Measurements from ENCODE around the gene CRHR2.

Gene CRHR2

DNA sequence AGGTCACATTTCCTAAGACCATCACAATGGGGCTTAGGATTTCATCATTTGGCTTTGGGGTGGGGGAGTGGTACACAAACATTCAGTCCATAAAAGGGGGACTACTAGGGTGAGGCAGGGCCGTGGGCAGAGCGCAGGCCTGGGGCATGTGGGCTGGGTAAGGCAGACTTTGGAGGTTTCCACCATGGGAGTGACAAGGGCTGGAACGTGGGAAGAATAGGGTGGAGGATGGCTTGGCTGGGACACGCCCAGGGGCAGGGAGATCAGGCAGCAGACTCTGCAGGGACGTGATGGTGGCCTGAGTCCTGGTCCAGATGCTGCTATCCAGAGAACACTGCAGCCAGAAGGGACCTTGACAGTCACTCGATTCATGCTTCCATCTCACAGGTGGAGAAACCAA is 24.7 kb upstream of the CRHR2 start:
- DNase-seq (ENCODE audit: low spot score) = no peak

- DNase-seq (ENCODE audit: low spot score) = no peak
Measured at GRCh38 chr7:30706316-30706715, 24.1 kb upstream of the CRHR2 start.

GRCh38 chr7:30705596-30705995 is 23.3 kb upstream of the CRHR2 start:
- no peak for DNase-seq (ENCODE audit: low spot score)

- no peak for DNase-seq (ENCODE audit: low spot score)
Measured at GRCh38 chr7:30705008-30705407, 22.8 kb upstream of the CRHR2 start.

- no peak for DNase-seq (ENCODE audit: low spot score)
Measured at GRCh38 chr7:30703756-30704155, 21.5 kb upstream of the CRHR2 start.

- no peak for DNase-seq (ENCODE audit: low spot score)
Measured at GRCh38 chr7:30702200-30702599, 19.9 kb upstream of the CRHR2 start.

GRCh38 chr7:30700941-30701340 is 18.7 kb upstream of the CRHR2 start:
- no peak for DNase-seq (ENCODE audit: low spot score)

GRCh38 chr7:30699706-30700495 is 17.6 kb upstream of the CRHR2 start:
- no peak for DNase-seq (ENCODE audit: low spot score)

GRCh38 chr7:30698481-30698880 is 16.2 kb upstream of the CRHR2 start:
- no peak for DNase-seq (ENCODE audit: low spot score)

DNA sequence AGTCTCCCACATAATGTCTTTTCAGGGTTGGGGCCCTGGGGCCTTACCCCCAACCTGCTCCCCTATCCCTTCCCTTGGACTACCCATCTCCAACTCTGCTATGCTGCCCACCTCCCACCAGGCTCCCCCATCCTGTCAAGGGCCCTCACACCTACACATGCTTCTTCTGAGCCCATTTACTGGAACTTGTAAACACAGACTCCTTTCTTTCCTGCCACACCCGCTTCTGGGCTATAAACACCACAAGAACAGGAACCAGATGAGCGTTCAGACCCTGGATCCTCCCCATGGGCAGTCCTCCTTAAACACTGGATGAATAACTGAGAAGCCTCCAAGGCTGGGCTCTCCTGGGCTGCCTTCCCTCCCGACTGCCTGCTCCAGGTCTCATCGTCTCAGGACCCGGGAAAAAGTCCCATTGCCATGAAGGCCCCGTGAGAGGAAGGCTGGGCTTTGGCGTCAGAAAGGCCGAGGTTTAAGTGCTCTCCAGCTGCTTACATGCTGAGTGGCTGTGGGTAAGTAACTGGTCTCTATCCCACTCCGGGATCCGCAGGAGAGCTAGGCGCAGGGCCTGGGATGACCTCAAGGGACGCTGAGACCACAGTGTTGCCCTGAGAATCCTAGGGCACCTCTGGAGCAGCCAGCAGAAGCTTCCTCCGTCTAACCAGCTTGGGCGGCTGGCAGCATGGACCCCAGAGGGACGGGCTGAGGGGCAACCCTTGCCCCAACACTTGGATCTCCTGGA is 15.6 kb upstream of the CRHR2 start:
- no peak for DNase-seq (ENCODE audit: low spot score)

DNA sequence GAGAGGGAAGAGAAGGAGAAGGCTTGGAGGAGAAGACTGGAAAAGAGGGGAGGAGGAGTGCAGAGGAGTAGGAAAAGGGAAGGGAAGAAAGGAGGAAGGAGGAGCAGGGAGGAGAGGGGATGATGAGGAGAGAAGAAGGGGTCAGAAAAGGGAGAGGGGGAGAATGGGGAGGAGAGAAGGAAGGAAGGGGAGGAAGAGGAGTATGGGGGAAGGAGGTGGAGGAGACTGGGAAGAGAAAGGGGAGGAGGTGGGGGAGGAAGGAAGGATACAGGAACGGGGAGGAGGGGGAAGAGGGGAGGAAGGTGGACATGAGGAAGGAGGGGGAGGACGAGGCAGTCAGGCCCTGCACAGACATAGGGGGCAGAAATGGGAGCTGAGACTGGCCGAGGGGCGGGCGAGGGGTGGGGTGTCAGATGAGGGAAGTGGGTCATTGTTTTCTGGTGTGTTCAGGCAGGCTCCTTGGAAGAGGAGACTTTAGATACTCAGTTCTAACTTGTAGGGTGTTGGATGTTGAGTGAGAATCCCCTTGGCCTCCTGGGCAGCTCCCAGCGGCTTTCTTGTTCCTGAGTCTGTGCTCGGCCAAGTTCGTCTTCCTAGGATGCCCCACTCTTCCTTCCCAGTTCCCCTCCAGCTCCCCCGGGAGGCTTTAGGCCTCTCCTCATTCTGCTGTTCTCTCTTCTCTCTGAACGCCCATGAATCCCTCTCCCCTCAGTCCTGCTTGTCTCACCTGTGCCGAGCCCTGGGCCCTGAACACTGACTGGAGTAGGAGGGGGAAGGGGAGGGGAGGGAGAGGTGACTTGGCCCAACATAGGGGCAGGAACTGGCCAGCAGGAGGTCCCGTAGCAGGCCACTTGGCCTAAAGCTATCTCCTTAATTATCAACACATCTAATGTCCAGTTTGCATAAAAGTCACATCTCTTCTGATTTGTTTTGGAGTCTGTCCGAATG is 12.8 kb upstream of the CRHR2 start:
- DNase-seq (ENCODE audit: low spot score) = no peak

GRCh38 chr7:30694218-30694745 is 12.0 kb upstream of the CRHR2 start:
- peak; percentile 48 for DNase-seq (ENCODE audit: low spot score)

- DNase-seq (ENCODE audit: low spot score) = no peak
Measured at GRCh38 chr7:30692882-30693281, 10.6 kb upstream of the CRHR2 start.

DNA sequence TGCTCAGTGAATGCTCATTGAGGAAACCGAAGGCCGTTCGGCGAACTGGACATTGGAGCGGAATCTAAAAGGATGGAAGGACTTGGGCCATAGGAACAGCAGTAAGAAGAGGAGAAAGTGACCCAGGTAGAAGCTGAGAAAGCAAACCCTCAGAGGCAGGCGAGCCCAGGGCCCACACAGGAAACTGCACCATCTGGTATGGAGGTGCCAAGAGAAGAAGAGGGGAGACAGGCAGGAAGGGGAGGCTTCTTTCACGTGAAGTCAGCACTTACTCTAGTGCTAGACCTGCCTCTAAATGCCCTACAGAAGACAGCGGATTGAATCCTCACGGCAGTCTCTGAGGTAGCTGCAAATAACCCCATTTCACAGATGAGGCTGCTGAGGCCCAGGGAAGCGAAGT is 10.2 kb upstream of the CRHR2 start:
- DNase-seq (ENCODE audit: low spot score) = no peak

- no peak for DNase-seq (ENCODE audit: low spot score)
Measured at GRCh38 chr7:30690011-30690410, 7.8 kb upstream of the CRHR2 start.

DNA sequence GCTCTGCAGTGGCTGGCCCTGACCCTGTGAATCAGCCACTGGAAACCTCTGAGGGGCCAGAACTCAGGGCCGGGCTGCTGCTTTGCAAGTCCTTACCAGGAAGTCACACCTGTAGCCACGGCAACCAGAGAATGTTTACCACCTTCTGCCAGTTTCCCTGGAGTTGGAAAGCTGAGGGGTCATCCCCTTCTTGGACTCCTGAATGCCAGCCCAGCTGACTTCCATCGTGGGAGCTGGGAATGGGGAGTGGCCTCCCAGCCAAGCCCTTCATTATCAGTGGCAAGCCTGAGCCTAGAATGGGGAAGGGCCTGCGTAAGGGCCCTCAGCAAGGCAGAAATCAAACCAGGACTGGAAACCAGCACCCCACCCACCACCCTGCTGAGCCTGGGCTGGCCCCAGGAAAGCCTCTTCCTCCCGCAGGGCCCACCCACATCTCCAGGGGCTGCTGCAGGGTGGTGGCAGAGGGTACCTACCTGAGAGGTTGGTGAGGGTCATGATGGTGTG is 6.5 kb upstream of the CRHR2 start:
- DNase-seq (ENCODE audit: low spot score) = no peak

DNA sequence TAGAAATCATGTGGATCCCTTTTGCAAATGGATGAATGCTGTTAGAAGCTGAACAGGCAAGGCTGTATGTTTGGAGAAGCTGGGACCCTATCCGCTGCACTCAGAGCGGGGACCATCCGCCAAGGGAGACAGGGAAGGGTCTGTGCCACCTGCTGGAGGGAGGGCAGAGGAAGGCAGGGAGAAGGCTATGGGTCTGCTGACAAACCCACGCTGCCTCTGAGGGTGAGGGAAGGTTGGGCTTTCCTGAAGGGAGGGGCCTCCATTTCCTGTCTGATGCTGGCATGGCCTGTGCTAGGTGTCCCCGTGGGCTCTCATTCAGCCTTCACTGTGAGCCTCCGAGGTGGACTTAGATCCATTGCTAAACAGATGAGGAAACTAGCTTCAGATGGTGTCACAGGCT is 5.3 kb upstream of the CRHR2 start:
- DNase-seq (ENCODE audit: low spot score) = no peak

- no peak for DNase-seq (ENCODE audit: low spot score)
Measured at GRCh38 chr7:30684351-30684750, 2.1 kb upstream of the CRHR2 start.

- peak; percentile 83 for DNase-seq (ENCODE audit: low spot score)
Measured at GRCh38 chr7:30683816-30684215, 1.6 kb upstream of the CRHR2 start.

GRCh38 chr7:30683306-30683705 is 1.1 kb upstream of the CRHR2 start:
- DNase-seq (ENCODE audit: low spot score) = no peak

GRCh38 chr7:30681815-30682211 is 443 bp downstream of the CRHR2 start:
- no peak for DNase-seq (ENCODE audit: low spot score)

DNA sequence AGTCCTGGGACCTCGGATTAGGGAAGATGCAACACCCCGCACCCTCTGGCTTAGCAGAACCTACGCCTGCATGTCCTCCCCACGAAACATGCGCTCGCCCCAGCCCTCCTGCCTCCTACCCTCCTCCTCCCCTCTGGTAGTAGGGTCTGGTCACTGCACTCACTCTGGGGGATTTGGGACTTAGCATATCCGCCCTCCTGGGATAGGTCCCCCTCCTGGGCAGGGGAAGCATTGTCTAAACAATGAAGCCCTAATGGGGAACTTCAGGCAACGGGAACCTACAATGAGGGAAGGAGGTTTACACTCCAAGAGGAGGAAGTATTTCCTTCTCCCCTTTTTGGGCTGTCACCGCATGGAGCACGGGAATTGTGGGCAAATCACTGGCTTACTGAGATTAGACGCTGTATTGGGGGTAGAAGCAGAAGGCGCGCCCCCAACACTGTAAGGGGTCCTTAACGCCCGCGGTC is 892 bp downstream of the CRHR2 start:
- no peak for DNase-seq (ENCODE audit: low spot score)

Data from cerebellar cortex (tissue), 1 donor.